Hematopoietic multipotent progenitor cell treated with erythropoietin and hydrocortisone succinate and interleukin-3 and kit ligand, for 4 days (in vitro differentiated cells): ENCODE results near the gene TEX36.
"Not testable (repeated sequence)": the region's sequence is repeated elsewhere in the genome, so short reads cannot be mapped to it uniquely, and the experiment has no call there.

ENCODE experiments used
- DNase-seq: peaks from one replicate; pipeline ENCODE4 v3.0.0-alpha.2; 2015

TEX36 gene

GRCh38 chr10:125628104-125629049 lies 54.6 kb downstream of the TEX36 start:
- DNase-seq, result no peak

GRCh38 chr10:125627646-125628045 lies 55.3 kb downstream of the TEX36 start:
- DNase-seq, result no peak

GRCh38 chr10:125626671-125627070 lies 56.3 kb downstream of the TEX36 start:
- no peak for DNase-seq

- no peak for DNase-seq
These were observed 57.4 kb downstream of the TEX36 start for GRCh38 chr10:125625586-125625985.

GRCh38 chr10:125624800-125625199 lies 58.2 kb downstream of the TEX36 start:
- DNase-seq, result no peak

- DNase-seq, result no peak
These were observed 61.9 kb downstream of the TEX36 start for GRCh38 chr10:125621052-125621451.

- DNase-seq, result no peak
These were observed 62.6 kb downstream of the TEX36 start for GRCh38 chr10:125620401-125620800.

GRCh38 chr10:125613062-125613461 lies 69.9 kb downstream of the TEX36 start:
- DNase-seq, result not testable (repeated sequence)

GRCh38 chr10:125611756-125612155 lies 71.2 kb downstream of the TEX36 start:
- no peak for DNase-seq

GRCh38 chr10:125611216-125611615 lies 71.7 kb downstream of the TEX36 start:
- no peak for DNase-seq

GRCh38 chr10:125609859-125610258 lies 73.1 kb downstream of the TEX36 start:
- DNase-seq, result no peak

- DNase-seq, result no peak
These were observed 74.5 kb downstream of the TEX36 start for GRCh38 chr10:125608474-125608873.

GRCh38 chr10:125607689-125608290 lies 75.2 kb downstream of the TEX36 start:
- no peak for DNase-seq

GRCh38 chr10:125606414-125607010 lies 76.5 kb downstream of the TEX36 start:
- DNase-seq, result peak; percentile 40
